Measurements from ENCODE around the gene TMEM239.

Gene TMEM239

DNA sequence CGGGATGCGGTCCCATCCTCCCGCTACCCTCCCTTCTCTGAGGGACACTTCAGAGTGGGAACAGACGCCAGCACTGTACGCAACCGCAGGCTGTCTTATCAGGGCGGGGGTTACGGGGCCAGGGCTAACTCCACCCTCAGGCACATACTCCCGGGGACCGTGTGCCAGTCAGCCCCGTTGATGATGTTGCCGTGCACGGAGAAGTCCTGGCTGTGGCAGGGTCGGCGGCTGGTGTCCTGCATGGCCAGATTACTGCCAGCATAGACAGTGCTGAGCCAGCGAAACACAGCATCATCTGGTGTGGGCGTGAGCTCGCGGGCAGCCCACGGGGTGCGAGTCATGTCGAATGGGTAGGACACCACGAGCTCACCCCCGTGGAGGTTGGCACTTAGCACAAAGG is 20.7 kb upstream of the TMEM239 start:
- DNase-seq (ENCODE audit: insufficient read length, low spot score) (no peak), FAIRE-seq (no peak)
- TF ChIP-seq, protein P1, sequence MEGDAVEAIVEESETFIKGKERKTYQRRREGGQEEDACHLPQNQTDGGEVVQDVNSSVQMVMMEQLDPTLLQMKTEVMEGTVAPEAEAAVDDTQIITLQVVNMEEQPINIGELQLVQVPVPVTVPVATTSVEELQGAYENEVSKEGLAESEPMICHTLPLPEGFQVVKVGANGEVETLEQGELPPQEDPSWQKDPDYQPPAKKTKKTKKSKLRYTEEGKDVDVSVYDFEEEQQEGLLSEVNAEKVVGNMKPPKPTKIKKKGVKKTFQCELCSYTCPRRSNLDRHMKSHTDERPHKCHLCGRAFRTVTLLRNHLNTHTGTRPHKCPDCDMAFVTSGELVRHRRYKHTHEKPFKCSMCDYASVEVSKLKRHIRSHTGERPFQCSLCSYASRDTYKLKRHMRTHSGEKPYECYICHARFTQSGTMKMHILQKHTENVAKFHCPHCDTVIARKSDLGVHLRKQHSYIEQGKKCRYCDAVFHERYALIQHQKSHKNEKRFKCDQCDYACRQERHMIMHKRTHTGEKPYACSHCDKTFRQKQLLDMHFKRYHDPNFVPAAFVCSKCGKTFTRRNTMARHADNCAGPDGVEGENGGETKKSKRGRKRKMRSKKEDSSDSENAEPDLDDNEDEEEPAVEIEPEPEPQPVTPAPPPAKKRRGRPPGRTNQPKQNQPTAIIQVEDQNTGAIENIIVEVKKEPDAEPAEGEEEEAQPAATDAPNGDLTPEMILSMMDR (IDR thresholded peaks at IDR 0.05; ENCODE audit: insufficient read depth, missing control alignments) = no peak

DNA sequence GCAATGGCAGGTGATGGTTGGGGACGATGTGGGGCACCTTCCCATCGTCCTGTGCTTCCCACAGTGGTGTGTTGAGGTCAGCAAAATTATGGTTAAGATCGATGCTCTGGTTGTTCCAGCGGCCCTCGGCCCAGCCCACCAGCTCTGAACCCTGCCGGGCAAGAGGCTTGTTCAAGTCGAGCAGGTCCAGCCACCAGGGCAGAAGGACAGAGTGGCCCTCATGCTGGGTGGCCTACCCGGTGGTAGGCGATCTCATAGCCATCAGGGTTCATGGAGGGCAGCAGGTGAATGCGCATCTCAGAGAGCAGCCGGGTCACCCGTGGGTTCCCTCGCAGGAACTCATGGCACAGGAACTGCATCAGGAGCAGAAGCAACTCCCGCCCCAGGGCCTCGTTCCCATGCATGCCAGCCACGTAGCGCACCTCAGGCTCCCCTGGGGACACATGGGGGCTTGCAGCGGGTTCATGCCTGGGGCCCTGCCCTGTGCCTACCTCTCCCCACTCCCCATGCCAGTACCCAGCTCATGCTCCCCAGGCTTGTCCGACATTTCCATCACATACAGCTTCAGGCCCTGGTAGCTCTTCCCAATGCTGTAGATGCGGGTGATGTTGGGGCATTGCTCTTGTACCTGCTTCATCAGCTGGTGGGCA is 20.0 kb upstream of the TMEM239 start:
- TF ChIP-seq, protein P1 (IDR thresholded peaks at IDR 0.05; ENCODE audit: insufficient read depth, missing control alignments) = no peak
- FAIRE-seq (no peak), DNase-seq (ENCODE audit: insufficient read length, low spot score) (no peak)

- DNase-seq (ENCODE audit: insufficient read length, low spot score) (no peak), FAIRE-seq (no peak)
- TF ChIP-seq, protein P1 (IDR thresholded peaks at IDR 0.05; ENCODE audit: insufficient read depth, missing control alignments) = no peak
Measured at GRCh38 chr20:2797136-2797983, 18.8 kb upstream of the TMEM239 start.

GRCh38 chr20:2798095-2798805 is 17.9 kb upstream of the TMEM239 start:
- TF ChIP-seq, protein P1 (IDR thresholded peaks at IDR 0.05; ENCODE audit: insufficient read depth, missing control alignments) = no peak
- no peak for FAIRE-seq
- no peak for DNase-seq (ENCODE audit: insufficient read length, low spot score)

GRCh38 chr20:2798814-2799213 is 17.4 kb upstream of the TMEM239 start:
- TF ChIP-seq, protein P1 (IDR thresholded peaks at IDR 0.05; ENCODE audit: insufficient read depth, missing control alignments) = no peak
- no peak for DNase-seq (ENCODE audit: insufficient read length, low spot score)
- FAIRE-seq = no peak

GRCh38 chr20:2799271-2799670 is 16.9 kb upstream of the TMEM239 start:
- no peak for FAIRE-seq
- DNase-seq (ENCODE audit: insufficient read length, low spot score) = no peak
- TF ChIP-seq, protein P1 (IDR thresholded peaks at IDR 0.05; ENCODE audit: insufficient read depth, missing control alignments) = no peak
